AG09309 (cell line): ENCODE results near the gene TBC1D16.

Experiments
- DNase-seq: peaks from one replicate; pipeline ENCODE4 v3.0.0-alpha.2; 2010; ENCODE audit warnings: low read depth
- H3K4me3 ChIP-seq: 2 replicates; pipeline ENCODE4 v1.5.1; 2011; ENCODE audit warnings: mild to moderate bottlenecking, low read depth, low read length, moderate library complexity; ENCODE audit not compliant: control insufficient read depth
- TF ChIP-seq, protein P1 (sequence below): IDR thresholded peaks from 2 replicates; pipeline ENCODE4 v1.5.1; 2011; ENCODE audit warnings: mild to moderate bottlenecking, low read depth, low read length, inconsistent platforms; ENCODE audit not compliant: insufficient read depth, control insufficient read depth; ENCODE audit errors: missing control alignments

Gene TBC1D16

DNA sequence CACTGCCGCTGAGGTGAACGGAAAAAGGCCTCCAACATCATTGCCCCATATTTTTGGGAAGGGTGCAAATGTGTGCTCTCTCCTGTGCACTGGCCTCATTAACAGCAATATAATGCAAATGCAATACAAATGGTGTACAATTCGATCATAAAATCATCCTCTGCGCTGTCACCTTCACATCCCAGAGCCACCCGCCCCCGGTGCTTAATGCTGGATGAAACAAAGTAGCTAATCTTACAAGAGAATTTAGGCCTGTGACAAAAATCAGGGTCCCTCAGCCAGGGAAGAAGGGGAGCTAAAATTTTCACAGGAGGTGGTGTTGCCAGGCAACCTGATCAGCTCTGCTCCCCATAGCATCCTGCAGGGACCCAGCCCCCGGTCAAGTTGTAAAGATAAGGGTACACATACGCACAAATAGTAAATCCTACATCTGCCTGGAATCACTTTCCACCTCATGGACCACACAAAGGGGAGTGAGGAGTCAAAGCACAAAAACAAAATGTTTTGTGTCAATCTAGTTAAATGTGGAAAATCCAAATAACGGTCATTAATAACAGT lies 3.0 kb downstream of the TBC1D16 start:
- TF ChIP-seq, protein P1, sequence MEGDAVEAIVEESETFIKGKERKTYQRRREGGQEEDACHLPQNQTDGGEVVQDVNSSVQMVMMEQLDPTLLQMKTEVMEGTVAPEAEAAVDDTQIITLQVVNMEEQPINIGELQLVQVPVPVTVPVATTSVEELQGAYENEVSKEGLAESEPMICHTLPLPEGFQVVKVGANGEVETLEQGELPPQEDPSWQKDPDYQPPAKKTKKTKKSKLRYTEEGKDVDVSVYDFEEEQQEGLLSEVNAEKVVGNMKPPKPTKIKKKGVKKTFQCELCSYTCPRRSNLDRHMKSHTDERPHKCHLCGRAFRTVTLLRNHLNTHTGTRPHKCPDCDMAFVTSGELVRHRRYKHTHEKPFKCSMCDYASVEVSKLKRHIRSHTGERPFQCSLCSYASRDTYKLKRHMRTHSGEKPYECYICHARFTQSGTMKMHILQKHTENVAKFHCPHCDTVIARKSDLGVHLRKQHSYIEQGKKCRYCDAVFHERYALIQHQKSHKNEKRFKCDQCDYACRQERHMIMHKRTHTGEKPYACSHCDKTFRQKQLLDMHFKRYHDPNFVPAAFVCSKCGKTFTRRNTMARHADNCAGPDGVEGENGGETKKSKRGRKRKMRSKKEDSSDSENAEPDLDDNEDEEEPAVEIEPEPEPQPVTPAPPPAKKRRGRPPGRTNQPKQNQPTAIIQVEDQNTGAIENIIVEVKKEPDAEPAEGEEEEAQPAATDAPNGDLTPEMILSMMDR = no peak
- no peak for DNase-seq
- no peak overlapping the region for H3K4me3 ChIP-seq

DNA sequence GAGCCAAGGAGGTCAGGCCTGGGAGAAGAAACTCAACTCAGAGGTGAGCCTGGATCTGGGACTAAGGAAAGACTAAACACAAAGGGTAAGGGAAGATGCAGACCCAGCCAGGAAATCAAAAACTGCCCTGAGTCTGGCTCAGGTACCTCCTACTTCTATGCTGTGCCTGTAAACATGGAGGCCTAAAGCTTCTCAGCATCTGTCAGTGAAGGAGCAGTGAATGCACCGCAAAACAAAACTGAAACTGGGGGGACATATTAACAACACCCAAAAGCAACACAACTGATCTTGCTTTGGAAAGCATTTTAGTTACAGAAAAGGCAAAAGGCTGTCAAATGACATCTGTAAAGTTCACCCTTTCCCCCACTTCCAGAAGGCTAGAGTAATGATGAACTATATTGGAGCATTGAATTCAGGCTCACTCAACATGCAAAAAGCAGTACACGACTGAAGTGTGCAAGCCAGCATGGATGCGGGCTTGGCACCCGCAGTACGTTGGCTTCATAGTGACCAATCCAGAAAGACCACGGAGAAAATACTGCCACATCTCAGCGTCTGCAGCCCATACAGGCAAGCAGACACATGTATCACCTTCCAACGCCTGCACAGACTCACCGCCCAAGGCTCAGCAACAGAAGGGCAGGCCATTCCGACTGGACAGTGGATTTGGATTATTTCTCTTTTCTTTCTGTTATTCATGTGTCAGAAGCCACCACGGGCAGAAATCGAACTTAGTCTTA lies 3.8 kb downstream of the TBC1D16 start:
- no peak overlapping the region for H3K4me3 ChIP-seq
- TF ChIP-seq, protein P1 = no peak
- DNase-seq = no peak

DNA sequence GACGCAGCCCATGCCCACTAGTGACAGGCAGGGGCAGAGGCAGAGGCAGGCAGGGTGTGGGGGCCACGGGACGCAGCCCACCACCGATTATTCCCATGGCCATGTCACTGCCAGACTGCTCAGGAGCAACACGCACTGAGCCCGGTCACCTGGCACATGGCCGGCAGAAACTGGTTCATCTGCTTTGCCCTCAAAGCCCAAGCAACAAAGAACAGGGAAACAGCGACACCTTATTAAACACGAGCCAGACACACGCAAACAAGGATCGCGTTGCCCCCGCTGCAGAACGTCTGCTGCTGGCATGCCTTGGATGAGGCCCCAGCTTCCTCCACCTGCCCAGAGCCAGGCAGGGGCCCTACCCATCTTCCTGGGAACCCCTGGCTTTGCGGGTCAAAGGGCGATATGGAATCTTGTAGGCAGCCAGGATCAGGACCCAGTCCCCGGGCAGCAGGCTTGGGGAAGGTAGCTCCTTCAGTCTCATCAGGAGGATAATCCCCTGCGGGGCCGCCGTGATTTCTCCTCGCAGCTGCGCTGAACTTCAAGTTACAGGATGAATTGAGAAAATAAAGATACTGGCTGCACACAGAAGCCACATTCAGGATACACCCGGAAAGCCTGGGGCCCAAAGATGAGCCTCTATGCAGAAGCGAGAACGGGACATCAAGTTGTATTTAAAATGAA lies 4.8 kb downstream of the TBC1D16 start:
- TF ChIP-seq, protein P1 = no peak
- DNase-seq = no peak
- H3K4me3 ChIP-seq = no peak overlapping the region

DNA sequence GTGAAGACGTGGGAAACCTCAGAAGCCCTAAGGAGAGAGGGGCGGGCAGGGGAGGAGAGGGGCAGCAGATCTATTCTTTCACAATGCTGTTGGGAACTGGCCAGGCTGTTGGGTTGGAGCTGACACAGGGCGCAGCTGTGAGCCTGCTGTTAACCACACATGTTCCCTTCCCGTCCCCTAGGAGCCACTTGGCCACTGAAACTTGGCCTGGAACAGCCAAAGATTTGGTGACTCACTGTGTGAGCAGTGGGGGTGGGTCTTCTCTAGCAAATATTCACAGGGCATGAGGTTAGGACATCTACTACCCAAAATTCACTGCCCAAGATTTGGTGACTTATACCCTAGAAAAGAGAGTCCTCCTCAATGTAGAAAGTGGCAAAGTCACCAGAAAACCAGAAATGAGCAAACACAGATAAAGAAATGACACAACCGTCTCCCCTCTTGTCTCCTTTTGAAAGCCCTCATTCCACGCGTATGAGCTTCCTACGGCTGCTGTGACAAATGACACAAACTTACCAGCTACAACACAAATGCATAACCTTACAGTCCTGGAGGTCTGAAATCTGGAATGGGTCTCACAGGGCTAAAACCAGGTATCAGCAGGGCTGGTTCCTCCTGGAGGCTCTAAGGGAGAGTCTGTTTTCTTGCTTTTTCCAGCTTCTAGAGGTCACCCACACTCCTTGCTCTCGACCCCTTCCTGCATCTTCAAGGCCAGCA lies 6.3 kb downstream of the TBC1D16 start:
- no peak overlapping the region for H3K4me3 ChIP-seq
- DNase-seq = peak; percentile 34
- TF ChIP-seq, protein P1 = no peak

DNA sequence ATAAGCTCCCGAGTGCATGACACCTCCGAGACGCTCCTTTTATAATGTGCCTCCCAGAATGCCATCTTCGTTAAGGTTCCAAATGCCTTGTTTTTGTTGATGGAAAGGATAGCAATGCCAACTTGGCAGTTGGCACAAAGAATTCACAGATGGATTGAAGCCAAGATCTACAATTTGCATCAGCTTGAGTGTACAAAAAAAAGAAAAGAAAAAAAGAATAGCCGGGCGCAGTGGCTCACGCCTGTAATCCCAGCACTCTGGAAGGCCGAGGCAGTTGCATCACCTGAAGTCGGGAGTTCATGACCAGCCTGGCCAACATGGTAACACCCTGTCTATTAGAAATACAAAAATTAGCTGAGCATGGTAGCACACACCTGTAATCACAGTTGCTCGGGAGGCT lies 7.6 kb downstream of the TBC1D16 start:
- DNase-seq = no peak
- H3K4me3 ChIP-seq = no peak overlapping the region

DNA sequence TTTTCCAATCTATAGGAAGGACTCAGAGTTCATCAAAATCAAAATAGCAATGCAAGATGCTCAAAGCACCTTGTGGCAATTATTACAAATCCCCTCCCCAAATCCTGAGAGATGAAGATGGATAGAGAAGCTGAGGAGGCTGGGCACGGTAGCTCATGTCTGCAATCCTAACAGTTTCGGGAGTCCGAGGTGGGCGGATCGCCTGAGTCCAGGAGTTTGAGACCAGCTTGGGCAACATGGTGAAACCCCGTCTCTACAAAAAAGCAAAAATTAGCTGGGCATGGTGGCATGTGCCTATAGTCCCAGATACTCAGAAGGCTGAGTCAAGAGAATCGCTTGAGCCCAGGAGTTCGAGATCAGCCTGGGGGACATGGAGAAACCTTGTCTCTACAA lies 8.6 kb downstream of the TBC1D16 start:
- TF ChIP-seq, protein P1 = no peak
- no peak overlapping the region for H3K4me3 ChIP-seq
- no peak for DNase-seq

More for the DNA sequence above, 7.6 kb downstream of the TBC1D16 start:
- TF ChIP-seq, protein P1 = no peak
